ENCODE measurements around the gene SPRYD4.

GRCh38 chr12:56486694-56487093, 18.3 kb downstream of the SPRYD4 start:
- TF ChIP-seq CTCF (IDR thresholded peaks at IDR 0.05) (no peak), POLR2A (IDR thresholded peaks at IDR 0.05) (no peak), POLR2AphosphoS5 (IDR thresholded peaks at IDR 0.05) (no peak)

All from prostate gland (tissue), 2 donors.